ENCODE measurements around the gene CYB5A.

DNA sequence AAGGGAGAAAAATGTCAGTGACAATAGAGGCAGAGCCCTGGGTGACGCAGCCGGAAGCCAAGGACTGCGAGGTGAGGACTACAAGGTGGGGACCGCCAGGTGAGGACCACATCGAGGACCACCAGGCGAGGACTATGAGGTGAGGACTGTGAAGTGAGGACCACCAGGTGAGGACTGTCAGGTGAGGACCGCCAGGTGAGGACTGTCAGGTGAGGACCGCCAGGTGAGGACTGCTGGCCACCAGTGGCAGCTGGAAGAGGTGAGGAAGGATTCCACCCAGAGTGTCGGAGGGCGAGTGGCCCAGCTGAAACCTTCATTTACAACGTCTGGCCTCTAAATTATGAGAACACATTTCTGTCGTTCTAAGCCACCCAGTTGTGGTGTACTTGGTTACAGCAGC, 41.6 kb downstream of the CYB5A start:
- TF ChIP-seq CTCF (IDR thresholded peaks at IDR 0.05) (no peak), POLR2A (IDR thresholded peaks at IDR 0.05) (no peak)
